Dendritic cell treated with granulocyte-macrophage colony-stimulating factor and Interleukin-4, amounts not matched to agents 40 ng/mL and 50 ng/mL, for 4 days (primary cell): Measurements from ENCODE around the gene SH3PXD2B.
"Not testable (repeated sequence)": the region's sequence is repeated elsewhere in the genome, so short reads cannot be mapped to it uniquely, and the experiment has no call there.

ENCODE experiments used
- H3K27ac Mint-ChIP-seq: one replicate; pipeline ENCODE4 v1.8.0; 2022; ENCODE audit warnings: mild to moderate bottlenecking, mixed read lengths
- H3K27me3 Mint-ChIP-seq: one replicate; pipeline ENCODE4 v1.8.0; 2022; ENCODE audit warnings: mild to moderate bottlenecking, mixed read lengths
- H3K36me3 Mint-ChIP-seq: one replicate; pipeline ENCODE4 v1.8.0; 2022; ENCODE audit warnings: low read depth, mixed read lengths
- H3K4me1 Mint-ChIP-seq: one replicate; pipeline ENCODE4 v1.8.0; 2022; ENCODE audit warnings: low read depth, mixed read lengths
- H3K4me3 Mint-ChIP-seq: one replicate; pipeline ENCODE4 v1.8.0; 2022; ENCODE audit warnings: mild to moderate bottlenecking, moderate library complexity, mixed read lengths
- H3K9me3 Mint-ChIP-seq: one replicate; pipeline ENCODE4 v1.8.0; 2022; ENCODE audit warnings: mixed read lengths
- intact Hi-C: fragments of 100-400 bp; cut with micrococcal nuclease; formaldehyde crosslinking; loops from one replicate; pipeline ENCODE4 v1.15.0; 2022

The SH3PXD2B gene

DNA sequence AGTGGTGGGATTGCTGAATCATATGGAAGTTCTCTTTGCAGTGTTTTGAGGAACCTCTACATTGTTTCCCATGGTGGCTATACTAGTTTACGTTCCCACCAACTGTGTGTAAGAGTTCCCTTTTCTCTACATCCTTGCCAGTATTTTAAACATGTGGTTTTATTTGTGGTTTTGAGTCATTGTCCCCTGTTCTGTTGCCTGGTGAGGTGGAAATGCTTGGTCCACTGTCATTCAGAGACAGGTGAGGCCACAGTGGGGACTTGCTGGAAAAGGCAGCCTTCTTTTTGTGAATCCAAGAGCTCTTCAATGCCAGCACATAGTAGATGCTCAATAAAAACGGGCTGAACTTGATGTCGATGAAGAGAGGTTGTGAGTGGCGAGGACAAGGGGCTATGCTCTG lies 44.2 kb downstream of the SH3PXD2B start:
- Mint-ChIP-seq H3K27ac (peak overlapping the region; percentile 76), H3K4me1 (peaks cover 55% of the 10 kb centered on the region), H3K27me3 (peaks cover 26% of the 10 kb centered on the region), H3K36me3 (no peaks in the 10 kb centered on the region), H3K9me3 (no peaks in the 10 kb centered on the region), H3K4me3 (no peak overlapping the region)
- intact Hi-C loops: loop anchor here (5.0 kb wide), 1 partner anchor 42 kb away; the partner anchor contains the start of gene SH3PXD2B

GRCh38 chr5:172409477-172409876 lies 44.8 kb downstream of the SH3PXD2B start:
- Mint-ChIP-seq H3K27me3 (peaks cover 26% of the 10 kb centered on the region), H3K4me1 (peaks cover 48% of the 10 kb centered on the region), H3K27ac (peak overlapping the region; percentile 76)
- intact Hi-C loops, H3K36me3 Mint-ChIP-seq, H3K4me3 Mint-ChIP-seq, H3K9me3 Mint-ChIP-seq: not testable (repeated sequence)

DNA sequence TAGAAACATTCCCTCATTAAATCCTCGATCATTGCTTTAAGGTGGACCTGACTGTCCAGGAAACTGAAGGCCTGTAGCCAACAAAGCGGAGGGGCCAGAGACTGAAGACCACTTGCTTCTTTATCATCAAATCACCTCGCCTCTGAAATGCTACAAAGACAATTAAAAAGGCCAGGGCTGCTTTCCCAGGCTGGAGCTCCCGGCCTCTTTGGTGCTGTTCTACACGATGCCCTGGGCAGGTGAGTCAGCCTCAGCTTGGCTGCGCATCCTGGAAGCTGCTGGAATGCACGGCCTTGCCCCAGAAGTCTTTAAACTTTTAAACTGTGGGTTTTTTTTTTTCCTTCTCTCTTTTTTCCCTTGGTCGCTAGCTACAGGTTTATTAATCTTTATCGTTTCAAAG lies 46.5 kb downstream of the SH3PXD2B start:
- Mint-ChIP-seq H3K36me3 (no peaks in the 10 kb centered on the region), H3K27me3 (peaks cover 29% of the 10 kb centered on the region), H3K4me1 (peaks cover 31% of the 10 kb centered on the region), H3K27ac (no peak overlapping the region), H3K9me3 (no peaks in the 10 kb centered on the region), H3K4me3 (no peak overlapping the region)
- intact Hi-C loops: no loop called here

GRCh38 chr5:172407241-172407691 lies 47.1 kb downstream of the SH3PXD2B start:
- intact Hi-C loops: no loop called here
- Mint-ChIP-seq H3K27me3 (peaks cover 35% of the 10 kb centered on the region), H3K27ac (no peak overlapping the region), H3K4me1 (peaks cover 26% of the 10 kb centered on the region), H3K4me3 (no peak overlapping the region), H3K9me3 (no peaks in the 10 kb centered on the region), H3K36me3 (no peaks in the 10 kb centered on the region)

DNA sequence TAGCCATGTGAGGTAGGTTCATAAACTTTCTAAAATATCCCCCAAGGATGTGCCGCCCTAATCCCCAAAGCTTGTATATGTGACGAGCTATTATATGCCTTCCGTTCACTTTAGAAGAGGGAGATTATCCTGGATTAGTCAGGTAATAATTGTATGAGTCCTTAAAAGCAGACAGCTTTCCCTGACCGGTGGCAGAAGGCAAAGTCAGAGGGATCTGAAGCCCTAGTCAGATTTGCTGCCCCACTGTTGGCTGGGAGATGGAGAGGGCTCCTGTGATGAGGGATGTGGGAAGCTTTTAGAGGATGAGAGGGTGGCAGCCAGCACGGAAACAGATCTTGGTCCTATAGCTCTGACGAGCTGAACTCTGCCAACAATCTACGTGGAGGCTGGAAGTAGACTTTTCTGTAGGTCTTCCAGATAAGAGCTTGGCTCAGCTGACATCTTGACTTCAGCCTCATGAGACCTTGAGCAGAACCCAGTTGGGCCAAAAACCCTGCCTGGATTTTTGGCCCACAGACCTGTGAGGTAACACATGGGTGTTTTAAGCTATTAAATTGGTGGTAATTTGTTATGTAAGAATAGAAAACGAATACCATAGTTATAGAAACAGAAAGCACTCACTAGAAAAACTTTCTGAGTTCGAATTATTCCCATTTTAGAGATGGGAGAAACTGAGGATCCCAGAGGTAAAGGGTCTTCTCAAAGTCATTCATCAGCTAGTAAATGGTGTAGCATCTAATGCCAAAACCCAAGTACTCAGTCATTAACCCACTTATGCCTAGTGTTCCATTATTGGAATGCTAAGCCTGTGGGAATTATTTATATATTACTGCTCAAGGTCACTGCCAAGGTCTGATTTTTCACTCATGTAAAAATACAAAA lies 48.9 kb downstream of the SH3PXD2B start:
- Mint-ChIP-seq H3K4me3 (no peak overlapping the region), H3K4me1 (peaks cover 10% of the 10 kb centered on the region), H3K9me3 (no peaks in the 10 kb centered on the region), H3K36me3 (no peaks in the 10 kb centered on the region), H3K27me3 (peaks cover 37% of the 10 kb centered on the region), H3K27ac (no peak overlapping the region)
- intact Hi-C loops: no loop called here

GRCh38 chr5:172404746-172405145 lies 49.6 kb downstream of the SH3PXD2B start:
- H3K9me3 Mint-ChIP-seq: no peaks in the 10 kb centered on the region
- no peak overlapping the region for H3K27ac Mint-ChIP-seq
- intact Hi-C loops: no loop called here
- H3K36me3 Mint-ChIP-seq: no peaks in the 10 kb centered on the region
- no peak overlapping the region for H3K4me3 Mint-ChIP-seq
- peaks cover 40% of the 10 kb centered on the region for H3K27me3 Mint-ChIP-seq
- peaks cover 3% of the 10 kb centered on the region for H3K4me1 Mint-ChIP-seq

GRCh38 chr5:172403817-172404216 lies 50.5 kb downstream of the SH3PXD2B start:
- no peaks in the 10 kb centered on the region for H3K9me3 Mint-ChIP-seq
- H3K4me3 Mint-ChIP-seq: no peak overlapping the region
- H3K4me1 Mint-ChIP-seq: no peaks in the 10 kb centered on the region
- no peak overlapping the region for H3K27ac Mint-ChIP-seq
- H3K36me3 Mint-ChIP-seq: no peaks in the 10 kb centered on the region
- H3K27me3 Mint-ChIP-seq: peaks cover 46% of the 10 kb centered on the region
- intact Hi-C loops: no loop called here

- intact Hi-C loops: no loop called here
- Mint-ChIP-seq H3K4me1 (no peaks in the 10 kb centered on the region), H3K4me3 (no peak overlapping the region), H3K36me3 (no peaks in the 10 kb centered on the region), H3K9me3 (no peaks in the 10 kb centered on the region), H3K27ac (no peak overlapping the region), H3K27me3 (peaks cover 46% of the 10 kb centered on the region)
These were observed 51.0 kb downstream of the SH3PXD2B start for GRCh38 chr5:172403189-172403796.

DNA sequence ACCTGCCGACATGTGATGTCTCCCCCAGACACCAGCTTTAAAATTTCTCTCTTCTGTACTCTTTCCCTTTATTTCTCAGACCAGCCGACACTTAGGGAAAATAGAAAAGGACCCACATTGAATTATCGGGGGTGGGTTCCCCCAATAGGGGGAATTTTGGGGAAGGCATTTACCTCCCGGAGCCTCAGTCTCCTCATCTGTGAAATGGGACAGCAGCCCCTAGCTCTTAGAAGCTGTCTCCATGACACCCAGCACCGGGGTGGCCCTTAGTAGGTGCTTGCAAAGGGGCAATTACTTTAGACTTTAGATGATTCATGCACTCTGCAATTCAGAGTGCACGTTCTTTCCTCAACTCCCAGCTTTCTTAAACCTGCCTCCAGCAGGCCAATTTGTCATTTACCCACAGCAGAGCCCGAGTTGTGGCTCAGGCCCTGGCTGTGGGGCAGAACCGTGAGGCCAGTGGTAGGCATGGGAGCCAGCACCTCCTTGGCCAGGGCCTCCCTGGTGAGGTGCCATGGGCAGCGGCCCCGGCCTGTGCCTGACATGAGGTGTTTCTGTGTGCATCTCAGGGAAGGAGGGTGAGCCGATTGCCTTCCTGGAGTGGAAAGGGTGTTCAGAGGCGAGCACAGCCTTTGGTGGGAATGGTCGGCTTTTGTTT lies 51.7 kb downstream of the SH3PXD2B start:
- peaks cover 39% of the 10 kb centered on the region for H3K27me3 Mint-ChIP-seq
- H3K36me3 Mint-ChIP-seq: no peaks in the 10 kb centered on the region
- intact Hi-C loops: no loop called here
- H3K4me3 Mint-ChIP-seq: no peak overlapping the region
- H3K4me1 Mint-ChIP-seq: no peaks in the 10 kb centered on the region
- H3K27ac Mint-ChIP-seq: no peak overlapping the region
- H3K9me3 Mint-ChIP-seq: peaks cover 3% of the 10 kb centered on the region

- H3K9me3 Mint-ChIP-seq, H3K4me3 Mint-ChIP-seq, intact Hi-C loops, H3K27ac Mint-ChIP-seq, H3K36me3 Mint-ChIP-seq, H3K4me1 Mint-ChIP-seq: not testable (repeated sequence)
- H3K27me3 Mint-ChIP-seq: peaks cover 36% of the 10 kb centered on the region
These were observed 52.3 kb downstream of the SH3PXD2B start for GRCh38 chr5:172402031-172402430.

GRCh38 chr5:172399826-172400225 lies 54.5 kb downstream of the SH3PXD2B start:
- Mint-ChIP-seq H3K27ac (no peak overlapping the region), H3K4me3 (no peak overlapping the region), H3K9me3 (peaks cover 15% of the 10 kb centered on the region), H3K27me3 (peaks cover 31% of the 10 kb centered on the region), H3K36me3 (no peaks in the 10 kb centered on the region), H3K4me1 (no peaks in the 10 kb centered on the region)
- intact Hi-C loops: loop anchor here (10.0 kb wide), 1 partner anchor 45 kb away; no protein-coding TSS in a partner anchor

- no peaks in the 10 kb centered on the region for H3K4me1 Mint-ChIP-seq
- H3K36me3 Mint-ChIP-seq: no peaks in the 10 kb centered on the region
- no peak overlapping the region for H3K27ac Mint-ChIP-seq
- H3K9me3 Mint-ChIP-seq: peaks cover 15% of the 10 kb centered on the region
- intact Hi-C loops: loop anchor here (10.0 kb wide), 1 partner anchor 45 kb away; no protein-coding TSS in a partner anchor
- no peak overlapping the region for H3K4me3 Mint-ChIP-seq
- peaks cover 35% of the 10 kb centered on the region for H3K27me3 Mint-ChIP-seq
These were observed 55.0 kb downstream of the SH3PXD2B start for GRCh38 chr5:172399336-172399735.

- H3K4me3 Mint-ChIP-seq, H3K27ac Mint-ChIP-seq, H3K4me1 Mint-ChIP-seq, H3K36me3 Mint-ChIP-seq: not testable (repeated sequence)
- peaks cover 34% of the 10 kb centered on the region for H3K27me3 Mint-ChIP-seq
- intact Hi-C loops: loop anchor here (10.0 kb wide), 1 partner anchor 46 kb away; no protein-coding TSS in a partner anchor
- H3K9me3 Mint-ChIP-seq: peaks cover 15% of the 10 kb centered on the region
These were observed 55.7 kb downstream of the SH3PXD2B start for GRCh38 chr5:172398645-172399044.

- intact Hi-C loops: loop anchor here (10.0 kb wide), 1 partner anchor 48 kb away; no protein-coding TSS in a partner anchor
- not testable (repeated sequence) for H3K4me3 Mint-ChIP-seq, H3K36me3 Mint-ChIP-seq, H3K27ac Mint-ChIP-seq, H3K4me1 Mint-ChIP-seq
- Mint-ChIP-seq H3K27me3 (peaks cover 26% of the 10 kb centered on the region), H3K9me3 (peaks cover 15% of the 10 kb centered on the region)
These were observed 57.3 kb downstream of the SH3PXD2B start for GRCh38 chr5:172396994-172397393.
